Left ventricle myocardium superior (tissue), 1 donor: Measurements from ENCODE around the gene MACROD2. TPM values are rescaled to one million over a fixed set of nuclear protein-coding genes. Genes with fewer than 3 reads are reported as not detected.

Experiments
- ATAC-seq: fragments of 200-7000 bp; cut with Tn5 transposase; one replicate; pipeline ENCODE4 v1.9.1; 2020; ENCODE audit warnings: mild to moderate bottlenecking, moderate library complexity
- DNase-seq: peaks from one replicate; pipeline ENCODE4 v3.0.0-alpha.2; 2020
- intact Hi-C: fragments of 100-400 bp; cut with micrococcal nuclease; formaldehyde crosslinking; loops from one replicate; pipeline ENCODE4 v1.11.0; 2022
- total RNA-seq: library from RNA; stranded (reverse); fragmentation: NEBNext Ultra II Directional; extraction: Animal tissue kit (Norgen Biotek cat#: 25700); gene quantifications from one replicate; pipeline ENCODE4 v1.2.1, GENCODE V29; 2021
- donor health status: DM: no; HTN: yes; CAD: no; lungs with severe emphysema.

The MACROD2 gene
- total RNA-seq, 1 donor from 2014 or later, result 3.5 TPM

- intact Hi-C loops, result no loop called here
- ATAC-seq, result no peak
Observed at GRCh38 chr20:15832512-15832911, 1837.2 kb downstream of the MACROD2 start.

GRCh38 chr20:15834857-15835256 lies 1839.5 kb downstream of the MACROD2 start:
- intact Hi-C loops, result no loop called here
- DNase-seq (no peak), ATAC-seq (no peak)

More at GRCh38 chr20:15832512-15832911, 1837.2 kb downstream of the MACROD2 start:
- DNase-seq, result no peak

GRCh38 chr20:15835811-15836210 lies 1840.5 kb downstream of the MACROD2 start:
- no peak for ATAC-seq
- intact Hi-C loops, result no loop called here
- no peak for DNase-seq

- intact Hi-C loops, result no loop called here
- DNase-seq (no peak), ATAC-seq (no peak)
Observed at GRCh38 chr20:15836634-15837033, 1841.3 kb downstream of the MACROD2 start.

- ATAC-seq, result no peak
- no peak for DNase-seq
- intact Hi-C loops, result no loop called here
Observed at GRCh38 chr20:15837563-15837962, 1842.2 kb downstream of the MACROD2 start.

GRCh38 chr20:15838466-15838865 lies 1843.2 kb downstream of the MACROD2 start:
- DNase-seq (no peak), ATAC-seq (no peak)
- intact Hi-C loops, result no loop called here

GRCh38 chr20:15840636-15841301 lies 1845.5 kb downstream of the MACROD2 start:
- no peak for DNase-seq
- ATAC-seq, result no peak
- intact Hi-C loops, result no loop called here

GRCh38 chr20:15842872-15843271 lies 1847.6 kb downstream of the MACROD2 start:
- ATAC-seq (no peak), DNase-seq (no peak)
- intact Hi-C loops, result no loop called here

- DNase-seq (no peak), ATAC-seq (no peak)
- intact Hi-C loops, result no loop called here
Observed at GRCh38 chr20:15843777-15844176, 1848.5 kb downstream of the MACROD2 start.

GRCh38 chr20:15847196-15847784 lies 1852.0 kb downstream of the MACROD2 start:
- no peak for DNase-seq
- no peak for ATAC-seq
- intact Hi-C loops, result no loop called here

- DNase-seq, result no peak
- intact Hi-C loops, result no loop called here
- ATAC-seq, result no peak
Observed at GRCh38 chr20:15848126-15848525, 1852.8 kb downstream of the MACROD2 start.

- intact Hi-C loops, result no loop called here
- ATAC-seq, result no peak
- DNase-seq, result no peak
Observed at GRCh38 chr20:15848995-15849610, 1853.8 kb downstream of the MACROD2 start.

GRCh38 chr20:15851576-15852215 lies 1856.4 kb downstream of the MACROD2 start:
- DNase-seq (no peak), ATAC-seq (no peak)
- intact Hi-C loops, result no loop called here

GRCh38 chr20:15854911-15855310 lies 1859.6 kb downstream of the MACROD2 start:
- intact Hi-C loops, result no loop called here
- ATAC-seq (no peak), DNase-seq (no peak)

GRCh38 chr20:15857173-15857784 lies 1862.0 kb downstream of the MACROD2 start:
- DNase-seq (no peak), ATAC-seq (no peak)
- intact Hi-C loops, result no loop called here

GRCh38 chr20:15859061-15859460 lies 1863.7 kb downstream of the MACROD2 start:
- ATAC-seq, result no peak
- no peak for DNase-seq
- intact Hi-C loops, result no loop called here

GRCh38 chr20:15860850-15861249 lies 1865.5 kb downstream of the MACROD2 start:
- DNase-seq, result no peak
- ATAC-seq, result no peak
- intact Hi-C loops, result no loop called here

GRCh38 chr20:15862178-15862577 lies 1866.9 kb downstream of the MACROD2 start:
- no peak for DNase-seq
- no peak for ATAC-seq
- intact Hi-C loops, result no loop called here

GRCh38 chr20:15863735-15864134 lies 1868.4 kb downstream of the MACROD2 start:
- intact Hi-C loops, result no loop called here
- ATAC-seq (no peak), DNase-seq (no peak)

GRCh38 chr20:15865553-15865952 lies 1870.2 kb downstream of the MACROD2 start:
- DNase-seq, result no peak
- intact Hi-C loops, result no loop called here
- no peak for ATAC-seq
